HG03025 (cell line): ENCODE data around the gene SETD1B.

Experiments
- ATAC-seq: cut with Tn5 transposase; IDR thresholded peaks from one replicate; pipeline ENCODE4 v1.9.1; 2021; ENCODE audit warnings: mild to moderate bottlenecking, moderate library complexity; ENCODE audit not compliant: unreplicated experiment, low FRiP score

SETD1B gene

DNA sequence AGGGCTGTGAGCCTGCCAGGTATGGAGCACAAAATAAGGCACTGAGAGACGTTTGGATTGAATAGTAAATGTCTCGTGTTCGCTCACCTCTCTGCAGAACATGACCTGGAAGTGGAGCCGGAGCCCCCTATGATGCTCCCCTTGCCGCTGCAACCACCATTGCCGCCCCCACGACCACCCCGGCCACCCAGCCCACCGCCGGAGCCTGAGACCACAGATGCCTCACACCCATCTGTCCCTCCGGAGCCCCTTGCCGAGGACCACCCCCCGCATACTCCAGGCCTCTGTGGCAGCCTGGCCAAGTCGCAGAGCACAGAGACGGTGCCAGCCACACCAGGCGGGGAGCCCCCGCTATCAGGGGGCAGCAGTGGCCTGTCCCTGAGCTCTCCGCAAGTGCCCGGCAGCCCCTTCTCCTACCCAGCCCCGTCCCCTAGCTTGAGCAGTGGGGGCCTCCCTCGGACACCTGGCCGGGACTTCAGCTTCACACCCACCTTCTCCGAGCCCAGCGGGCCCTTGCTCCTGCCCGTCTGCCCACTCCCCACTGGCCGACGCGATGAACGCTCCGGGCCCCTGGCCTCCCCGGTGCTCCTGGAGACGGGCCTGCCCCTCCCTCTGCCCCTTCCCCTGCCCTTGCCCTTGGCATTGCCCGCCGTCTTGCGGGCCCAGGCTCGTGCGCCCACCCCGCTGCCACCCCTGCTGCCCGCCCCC lies 18.7 kb downstream of the SETD1B start:
- ATAC-seq = no peak

DNA sequence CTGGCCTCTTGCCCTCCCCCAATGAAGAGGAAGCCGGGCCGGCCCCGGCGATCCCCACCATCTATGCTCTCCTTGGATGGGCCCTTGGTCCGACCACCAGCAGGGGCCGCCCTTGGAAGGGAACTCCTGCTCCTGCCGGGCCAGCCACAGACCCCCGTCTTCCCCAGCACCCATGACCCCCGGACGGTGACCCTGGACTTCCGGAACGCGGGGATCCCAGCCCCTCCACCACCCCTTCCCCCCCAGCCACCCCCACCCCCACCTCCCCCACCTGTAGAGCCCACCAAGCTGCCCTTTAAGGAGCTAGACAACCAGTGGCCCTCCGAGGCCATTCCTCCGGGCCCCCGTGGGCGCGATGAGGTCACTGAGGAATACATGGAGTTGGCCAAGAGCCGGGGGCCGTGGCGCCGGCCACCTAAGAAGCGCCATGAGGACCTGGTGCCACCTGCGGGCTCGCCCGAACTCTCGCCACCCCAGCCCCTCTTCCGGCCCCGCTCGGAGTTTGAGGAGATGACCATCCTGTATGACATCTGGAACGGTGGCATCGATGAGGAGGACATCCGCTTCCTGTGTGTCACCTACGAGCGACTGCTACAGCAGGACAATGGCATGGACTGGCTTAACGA lies 19.4 kb downstream of the SETD1B start:
- no peak for ATAC-seq

GRCh38 chr12:121823727-121824115 lies 19.9 kb downstream of the SETD1B start:
- no peak for ATAC-seq

GRCh38 chr12:121825041-121825523 lies 21.3 kb downstream of the SETD1B start:
- ATAC-seq = no peak

- ATAC-seq = no peak
Observed at GRCh38 chr12:121826318-121827150, 22.7 kb downstream of the SETD1B start.

DNA sequence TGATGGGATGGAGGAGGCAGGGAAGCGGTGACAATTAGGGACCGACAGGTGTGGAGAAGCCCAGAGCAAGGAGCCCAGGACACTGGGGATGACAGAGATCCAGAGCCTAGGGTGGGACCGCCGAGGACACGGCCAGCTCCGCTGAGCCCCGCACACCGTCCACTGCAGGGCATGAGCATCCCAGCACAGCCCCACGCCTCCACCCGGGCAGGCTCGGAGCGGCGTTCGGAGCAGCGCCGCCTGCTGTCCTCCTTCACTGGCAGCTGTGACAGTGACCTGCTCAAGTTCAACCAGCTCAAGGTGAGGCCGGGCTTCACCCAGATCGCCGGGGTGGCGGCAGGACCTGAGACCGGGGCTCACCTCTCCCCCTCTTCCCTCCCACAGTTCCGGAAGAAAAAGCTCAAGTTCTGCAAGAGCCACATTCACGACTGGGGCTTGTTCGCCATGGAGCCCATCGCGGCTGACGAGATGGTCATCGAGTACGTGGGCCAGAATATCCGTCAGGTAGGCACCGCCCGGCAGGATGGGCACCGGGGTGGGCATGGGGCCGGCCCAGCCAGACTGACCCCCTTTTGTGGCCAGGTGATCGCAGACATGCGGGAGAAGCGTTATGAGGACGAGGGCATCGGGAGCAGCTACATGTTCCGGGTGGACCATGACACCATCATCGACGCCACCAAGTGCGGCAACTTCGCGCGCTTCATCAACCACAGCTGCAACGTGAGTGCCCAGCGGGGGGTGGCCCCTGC lies 23.7 kb downstream of the SETD1B start:
- no peak for ATAC-seq

DNA sequence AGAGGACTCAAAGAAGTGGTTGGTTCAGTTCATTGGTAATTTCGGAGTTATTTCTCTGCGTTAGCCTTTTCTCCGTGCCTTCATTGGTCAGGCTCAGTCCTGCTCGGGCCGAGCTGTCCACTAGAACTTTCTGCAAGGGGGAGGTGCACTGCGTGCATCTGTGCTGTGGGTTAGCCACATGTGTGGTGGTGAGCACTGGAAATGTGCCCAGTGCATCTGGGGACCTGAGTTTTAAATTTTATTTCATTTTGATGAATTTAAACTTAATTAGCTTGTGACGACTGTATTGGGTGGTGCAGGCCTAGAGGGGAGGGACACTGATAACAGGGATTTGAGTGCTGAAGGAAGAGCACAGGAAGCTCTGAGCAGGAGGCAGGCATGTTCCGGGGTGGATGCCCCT lies 24.5 kb downstream of the SETD1B start:
- no peak for ATAC-seq

DNA sequence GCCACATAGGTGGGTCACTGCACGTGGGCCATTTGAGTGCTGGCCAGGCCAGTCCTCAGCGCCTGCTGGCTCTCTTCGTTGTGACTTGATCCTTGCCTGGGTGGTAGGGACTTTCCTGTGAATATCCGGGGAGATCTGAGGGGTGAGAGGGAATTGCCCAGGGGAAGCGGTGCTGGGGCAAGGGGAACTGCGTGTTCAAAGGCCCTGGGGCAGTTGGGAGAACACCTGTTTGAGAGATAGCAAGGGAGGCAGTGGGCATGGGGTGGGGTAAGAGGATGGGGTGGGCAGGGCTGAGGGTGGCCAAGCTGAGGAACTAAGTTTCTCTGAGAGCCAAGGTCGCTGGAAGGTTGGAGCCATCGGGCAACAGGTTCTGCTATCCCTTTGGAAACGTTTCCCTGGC lies 25.0 kb downstream of the SETD1B start:
- no peak for ATAC-seq

- no peak for ATAC-seq
Observed at GRCh38 chr12:121829250-121829918, 25.6 kb downstream of the SETD1B start.

DNA sequence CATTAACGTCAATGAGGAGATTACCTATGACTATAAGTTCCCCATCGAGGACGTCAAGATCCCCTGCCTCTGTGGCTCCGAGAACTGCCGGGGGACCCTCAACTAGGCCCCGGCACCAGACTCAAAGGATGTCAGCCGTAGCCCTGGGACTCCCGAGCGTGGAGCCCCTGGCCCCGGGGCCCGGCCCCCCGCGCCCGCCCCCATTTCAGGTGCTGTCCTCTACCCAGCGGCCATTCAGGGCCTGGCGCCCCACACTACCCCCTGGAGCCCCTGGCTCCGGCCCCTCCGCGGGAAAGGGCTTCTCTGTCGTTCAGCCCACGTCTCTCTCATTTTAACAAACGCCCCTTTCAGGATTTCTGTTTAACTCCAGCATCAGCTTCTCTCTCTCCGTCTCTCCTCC lies 26.3 kb downstream of the SETD1B start:
- ATAC-seq = no peak

DNA sequence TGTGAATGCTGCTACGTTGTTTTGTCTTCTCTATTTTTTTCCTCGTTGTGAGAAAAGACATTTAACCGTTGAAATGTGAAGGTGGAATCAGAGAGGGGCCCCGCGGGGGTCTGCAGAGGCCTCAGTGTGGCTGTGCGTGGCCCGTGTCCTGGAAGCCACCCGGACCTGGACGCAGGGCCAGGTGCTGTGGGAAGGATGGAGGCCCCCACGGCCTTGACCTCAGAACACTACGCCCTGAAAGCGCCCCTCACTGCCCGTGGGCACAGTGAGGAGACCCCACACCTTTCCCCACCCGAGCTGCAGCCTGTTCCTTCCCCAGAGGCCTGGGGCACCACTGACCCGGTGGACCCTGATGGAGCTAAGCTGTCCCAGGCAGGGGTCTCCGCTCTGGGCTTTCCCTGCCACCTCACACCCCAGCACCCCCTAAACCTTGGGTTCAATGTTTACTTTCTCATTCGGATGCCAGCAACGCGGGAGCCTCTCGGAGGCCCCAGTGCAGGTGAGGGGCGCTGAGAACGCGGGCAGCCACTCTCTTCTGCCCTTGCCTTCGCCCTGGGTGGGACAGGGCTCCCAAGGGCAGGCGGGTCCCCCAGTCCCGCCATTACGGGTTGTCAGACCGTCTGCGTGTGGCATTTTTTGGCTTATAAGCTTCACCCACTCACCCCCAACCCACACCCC lies 26.9 kb downstream of the SETD1B start:
- no peak for ATAC-seq

- no peak for ATAC-seq
Observed at GRCh38 chr12:121831571-121832245, 27.9 kb downstream of the SETD1B start.

GRCh38 chr12:121837680-121838079 lies 33.9 kb downstream of the SETD1B start:
- ATAC-seq = no peak

GRCh38 chr12:121838126-121838525 lies 34.3 kb downstream of the SETD1B start:
- ATAC-seq = no peak

GRCh38 chr12:121839106-121839992 lies 35.5 kb downstream of the SETD1B start:
- peak; percentile 79 for ATAC-seq

GRCh38 chr12:121839993-121840761 lies 36.4 kb downstream of the SETD1B start:
- no peak for ATAC-seq

- no peak for ATAC-seq
Observed at GRCh38 chr12:121843236-121843982, 39.6 kb downstream of the SETD1B start.
